Heart left ventricle (tissue), 16 donors: ENCODE measurements around the gene EOLA2. TPM values are rescaled to one million over a fixed set of nuclear protein-coding genes. Genes with fewer than 3 reads are reported as not detected.
"Not testable (repeated sequence)": the region's sequence is repeated elsewhere in the genome, so short reads cannot be mapped to it uniquely, and the experiment has no call there.

Experiments used
- ATAC-seq, 4 donors: fragments of 200-7000 bp; cut with Tn5 transposase; one replicate each; pipeline ENCODE4 v1.9.1; 2020 to 2022; ENCODE audit warnings: moderate library complexity in 4 of 4, mild to moderate bottlenecking in 3 of 4, moderate number of reproducible peaks in 1 of 4
- DNase-seq, 5 donors: peaks; one replicate each; pipeline ENCODE4 v3.0.0-alpha.2; 2020
- H3K27ac ChIP-seq, 12 donors: fragments of 200-600 bp; sonication (generic) in 4 of 12; one replicate each; pipeline versions ENCODE4 v1.5.0 to v1.8.0; 2016 to 2022; ENCODE audit warnings: mild to moderate bottlenecking in 2 of 12
- H3K27me3 ChIP-seq, 9 donors: fragments of 200-600 bp; sonication (generic) in 2 of 9; one replicate each; pipeline versions ENCODE4 v1.5.1 to v1.8.0; 2016 to 2022; ENCODE audit warnings: mild to moderate bottlenecking in 3 of 9
- H3K36me3 ChIP-seq, 9 donors: fragments of 200-600 bp; sonication (generic) in 2 of 9; one replicate each; pipeline versions ENCODE4 v1.5.0 to v1.8.0; 2018 to 2022; ENCODE audit warnings: mild to moderate bottlenecking in 2 of 9
- H3K4me1 ChIP-seq, 12 donors: fragments of 200-600 bp; sonication (generic) in 4 of 12; one replicate each; pipeline versions ENCODE4 v1.5.0 to v1.8.0; 2016 to 2022; ENCODE audit warnings: mild to moderate bottlenecking in 3 of 12
- H3K4me3 ChIP-seq, 12 donors: fragments of 200-600 bp; sonication (generic) in 4 of 12; one replicate each; pipeline versions ENCODE4 v1.5.0 to v1.8.0; 2017 to 2022; ENCODE audit warnings: mild to moderate bottlenecking in 9 of 12, moderate library complexity in 4 of 12
- H3K9me3 ChIP-seq, 12 donors: fragments of 200-600 bp; sonication (generic) in 4 of 12; one replicate each; pipeline versions ENCODE4 v1.5.0 to v1.8.0; 2016 to 2022; ENCODE audit warnings: mild to moderate bottlenecking in 1 of 12
- CTCF ChIP-seq, 12 donors: fragments of 200-600 bp; sonication (generic) in 4 of 12; IDR thresholded peaks; one replicate each; pipeline versions ENCODE4 v1.5.0 to v1.8.0; 2018 to 2022; ENCODE audit warnings: antibody characterized with exemption in 12 of 12, mild to moderate bottlenecking in 5 of 12
- POLR2A ChIP-seq, 2 donors: fragments of 450-650 bp; IDR thresholded peaks; one replicate each; pipeline ENCODE4 v1.6.1; 2017; ENCODE audit warnings: antibody characterized with exemption in 2 of 2, mild to moderate bottlenecking in 2 of 2, moderate library complexity in 2 of 2
- WGBS, 4 donors: extraction: QIAGEN DNeasy Blood & Tissue Kit in 2 of 4; methylation state at CpG; one replicate each; pipeline versions ENCODE4 v1.1.5 to v1.1.7; 2013 to 2018; 5-methylcytosine and 5-hydroxymethylcytosine counted together
- intact Hi-C, 10 donors: fragments of 100-400 bp; cut with DNase I; formaldehyde crosslinking; loops; one replicate each; pipeline versions ENCODE4 v1.11.1 to v1.14.2; 2022
- polyA plus RNA-seq, 2 donors: library from polyadenylated mRNA; stranded (reverse); fragments of 200-250 nt; gene quantifications; one replicate each; pipeline ENCODE4 v1.2.3, GENCODE V29; 2013
- total RNA-seq, 9 donors: library from RNA; depleted of rRNA in 2 of 9; stranded (reverse); fragments of >200 nt in 2 of 9; fragmentation: NEBNext Ultra II Directional in 3 of 9; extraction: Animal tissue kit (Norgen Biotek cat#: 25700) in 3 of 9; gene quantifications; one replicate each; pipeline versions ENCODE4 v1.1.0 to v1.2.4, GENCODE V29; 2016 to 2023
- donor health status: ischemic (EF 13 %, LVEDD 7.1; RV severe dilation, severe dysfunction).
- donor health status: healthy with polysubstance abuse.
- donor health status: DM: no; HTN: yes; CAD: no.
- donor health status: DM: no; HTN: no; CAD: no.
- donor health status: ischemic (EF 25% LVEDD 6.9; RV normal size, moderate dysfunction).
- donor health status: ischemic (EF 25% LVEDD 5.7; RV mildly dilated, moderate dysfunction).
- donor health status: healthy.
- donor health status: DM: yes; HTN: yes; CAD: no.
- donor health status: ischemic (EF 35%, LVEDD 5.7; RV mildly dilated, moderate dysfunction).
- donor health status: nonischemic (EF 11% LVEDD 7.7; RV severe dilation, severe dysfunction).
- donor health status: DM: yes; HTN: yes; CAD: no.
- donor health status: PGD.
- donor health status: ischemic (EF 29% LVEDD 5.4; RV normal size, mild dysfunction).
- donor health status: nonischemic (EF 23%, LVEDD 6.1; RV moderate dilation, normal function).

EOLA2 gene
- total and polyA plus RNA-seq, 11 donors: 14.7 to 44.3 (median 22.3) TPM

GRCh38 chrX:149950681-149951080, 12.4 kb upstream of the EOLA2 start:
- no peak overlapping the region for H3K4me3 ChIP-seq
- no peaks in the 10 kb centered on the region for H3K27me3 ChIP-seq
- peaks cover 0 to 24% (median 0%) of the 10 kb centered on the region in 9 donors for H3K36me3 ChIP-seq
- no peaks in the 10 kb centered on the region for H3K9me3 ChIP-seq
- 21 to 42% (median 24%) methylated on average over 1 of the region's 1 CpG for WGBS, 4 donors
- ATAC-seq (peak in 2 of 4 donors; percentile 36 to 44), DNase-seq (no peak)
- TF ChIP-seq POLR2A (IDR thresholded peaks at IDR 0.05): no peak
- TF ChIP-seq CTCF (IDR thresholded peaks at IDR 0.05): peak in 11 of 12 donors; percentile 17 to 58 (median 36)
- peaks cover 0 to 7% (median 0%) of the 10 kb centered on the region in 12 donors for H3K4me1 ChIP-seq
- intact Hi-C loops: loop anchor here in 4 of 10 donors (10.0 kb wide), 5 partner anchors 534 to 754 kb away; no protein-coding TSS in a partner anchor
- no peak overlapping the region for H3K27ac ChIP-seq

GRCh38 chrX:149949743-149950436, 11.6 kb upstream of the EOLA2 start:
- intact Hi-C loops: loop anchor here in 4 of 10 donors (10.0 kb wide), 5 partner anchors 535 to 755 kb away; no protein-coding TSS in a partner anchor

GRCh38 chrX:149948016-149948415, 9.7 kb upstream of the EOLA2 start:
- Histone ChIP-seq H3K27me3 (no peaks in the 10 kb centered on the region), H3K4me1 (peaks cover 0 to 7% (median 0%) of the 10 kb centered on the region in 12 donors), H3K9me3 (no peaks in the 10 kb centered on the region), H3K36me3 (peaks cover 0 to 24% (median 0%) of the 10 kb centered on the region in 9 donors), H3K27ac (no peak overlapping the region), H3K4me3 (no peak overlapping the region)
- intact Hi-C loops: loop anchor here in 1 of 10 donors (10.0 kb wide), 1 partner anchor 737 kb away; no protein-coding TSS in a partner anchor
- TF ChIP-seq CTCF (IDR thresholded peaks at IDR 0.05) (no peak), POLR2A (IDR thresholded peaks at IDR 0.05) (no peak)
- ATAC-seq: no peak
- no peak for DNase-seq
- WGBS, 4 donors: 56 to 81% (median 58%) methylated on average over 3 of the region's 3 CpGs

More at GRCh38 chrX:149949743-149950436, 11.6 kb upstream of the EOLA2 start:
- no peak overlapping the region for H3K27ac ChIP-seq
- no peaks in the 10 kb centered on the region for H3K9me3 ChIP-seq
- peak in 1 of 4 donors; percentile 47 for ATAC-seq
- H3K27me3 ChIP-seq: no peaks in the 10 kb centered on the region
- WGBS, 4 donors: 51 to 65% (median 58%) methylated on average over 6 of the region's 6 CpGs
- TF ChIP-seq CTCF (IDR thresholded peaks at IDR 0.05) (no peak), POLR2A (IDR thresholded peaks at IDR 0.05) (no peak)
- peaks cover 0 to 24% (median 0%) of the 10 kb centered on the region in 9 donors for H3K36me3 ChIP-seq
- DNase-seq: no peak
- H3K4me3 ChIP-seq: no peak overlapping the region
- peaks cover 0 to 7% (median 0%) of the 10 kb centered on the region in 12 donors for H3K4me1 ChIP-seq

- intact Hi-C loops: loop anchor here in 1 of 10 donors (10.0 kb wide), 1 partner anchor 738 kb away; no protein-coding TSS in a partner anchor
- H3K27me3 ChIP-seq, H3K9me3 ChIP-seq, ATAC-seq, H3K27ac ChIP-seq, DNase-seq, H3K4me3 ChIP-seq, H3K4me1 ChIP-seq: not testable (repeated sequence)
- H3K36me3 ChIP-seq: peaks cover 0 to 20% (median 0%) of the 10 kb centered on the region in 9 donors
- WGBS, 4 donors: no CpG with 5 or more reads among the region's 3 CpGs
These were observed 8.6 kb upstream of the EOLA2 start for GRCh38 chrX:149946932-149947331.

- H3K4me1 ChIP-seq, H3K27ac ChIP-seq, ATAC-seq, H3K27me3 ChIP-seq, DNase-seq, H3K9me3 ChIP-seq, H3K4me3 ChIP-seq: not testable (repeated sequence)
- intact Hi-C loops: loop anchor here in 1 of 10 donors (10.0 kb wide), 1 partner anchor 739 kb away; no protein-coding TSS in a partner anchor
- 71 to 97% (median 89%) methylated on average over 6 to 7 of the region's 9 CpGs for WGBS, 4 donors
- peaks cover 0 to 18% (median 0%) of the 10 kb centered on the region in 9 donors for H3K36me3 ChIP-seq
These were observed 7.5 kb upstream of the EOLA2 start for GRCh38 chrX:149945820-149946219.

GRCh38 chrX:149945087-149945670, 6.9 kb upstream of the EOLA2 start:
- intact Hi-C loops: loop anchor here in 1 of 10 donors (10.0 kb wide), 1 partner anchor 740 kb away; no protein-coding TSS in a partner anchor
- 77 to 93% (median 86%) methylated on average over 11 of the region's 11 CpGs for WGBS, 4 donors
- not testable (repeated sequence) for ATAC-seq

More at GRCh38 chrX:149945087-149945670, 6.9 kb upstream of the EOLA2 start:
- H3K27ac ChIP-seq, H3K27me3 ChIP-seq, H3K9me3 ChIP-seq, H3K4me3 ChIP-seq, H3K4me1 ChIP-seq, DNase-seq: not testable (repeated sequence)
- peaks cover 0 to 18% (median 0%) of the 10 kb centered on the region in 9 donors for H3K36me3 ChIP-seq
